ENCODE data around the gene NR6A1. TPM values are rescaled to one million over a fixed set of nuclear protein-coding genes. Genes with fewer than 3 reads are reported as not detected.
A peak's percentile ranks its signal among the peaks of the same experiment; 100 is the strongest.

NR6A1 gene
- total and polyA plus RNA-seq, 2 of the 13 experiments (the other 11 are each of a cell fraction or from before 2014, with no cell fraction given): 28.1 to 31.5 TPM

- TF ChIP-seq ZMYM3 (CRISPR knock-in tag; IDR thresholded peaks at IDR 0.05) (0 out of 2 replicates have a peak, but pooled peaks have one; percentile 33), ZBTB33 (CRISPR knock-in tag; IDR thresholded peaks at IDR 0.05) (no peak), TEAD3 (CRISPR knock-in tag; optimal IDR thresholded peaks at IDR 0.05; ENCODE audit: borderline replicate concordance) (peak; percentile 74), RFX5 (IDR thresholded peaks at IDR 0.05; ENCODE audit: low read depth, low read length) (no peak), CHD2 (IDR thresholded peaks at IDR 0.05; ENCODE audit: low read depth, low read length) (no peak), ZNF274 (CRISPR knock-in tag; IDR thresholded peaks at IDR 0.05) (0 out of 2 replicates have a peak, but pooled peaks have one; percentile 33), PCBP2 (optimal IDR thresholded peaks at IDR 0.05; ENCODE audit: low read depth, low read length, poor library complexity, severe bottlenecking) (no peak), DPF2 (CRISPR knock-in tag; IDR thresholded peaks at IDR 0.05; ENCODE audit: borderline replicate concordance, low read depth) (peak; percentile 41; the same call in 1 of the 2 replicates), SMAD9 (CRISPR knock-in tag; IDR thresholded peaks at IDR 0.05) (peak; percentile 22; the same call in 1 of the 2 replicates), CBFB (CRISPR knock-in tag; IDR thresholded peaks at IDR 0.05) (0 out of 2 replicates have a peak, but pooled peaks have one; percentile 19), ZBTB21 (CRISPR knock-in tag; IDR thresholded peaks at IDR 0.05) (no peak), ZNF143 (CRISPR knock-in tag; IDR thresholded peaks at IDR 0.05) (peak; percentile 60; the same call in 1 of the 2 replicates), DNMT3B (CRISPR knock-in tag; conservative IDR thresholded peaks at IDR 0.05) (no peak; the same call in 1 of the 2 replicates), ZNF781 (CRISPR knock-in tag; IDR thresholded peaks at IDR 0.05; ENCODE audit: borderline replicate concordance, not compliant biosample characterization) (peak; percentile 55), ZNF615 (CRISPR knock-in tag; IDR thresholded peaks at IDR 0.05; ENCODE audit: borderline replicate concordance) (0 out of 2 replicates have a peak, but pooled peaks have one; percentile 42)
- TF ChIP-seq, protein P1, sequence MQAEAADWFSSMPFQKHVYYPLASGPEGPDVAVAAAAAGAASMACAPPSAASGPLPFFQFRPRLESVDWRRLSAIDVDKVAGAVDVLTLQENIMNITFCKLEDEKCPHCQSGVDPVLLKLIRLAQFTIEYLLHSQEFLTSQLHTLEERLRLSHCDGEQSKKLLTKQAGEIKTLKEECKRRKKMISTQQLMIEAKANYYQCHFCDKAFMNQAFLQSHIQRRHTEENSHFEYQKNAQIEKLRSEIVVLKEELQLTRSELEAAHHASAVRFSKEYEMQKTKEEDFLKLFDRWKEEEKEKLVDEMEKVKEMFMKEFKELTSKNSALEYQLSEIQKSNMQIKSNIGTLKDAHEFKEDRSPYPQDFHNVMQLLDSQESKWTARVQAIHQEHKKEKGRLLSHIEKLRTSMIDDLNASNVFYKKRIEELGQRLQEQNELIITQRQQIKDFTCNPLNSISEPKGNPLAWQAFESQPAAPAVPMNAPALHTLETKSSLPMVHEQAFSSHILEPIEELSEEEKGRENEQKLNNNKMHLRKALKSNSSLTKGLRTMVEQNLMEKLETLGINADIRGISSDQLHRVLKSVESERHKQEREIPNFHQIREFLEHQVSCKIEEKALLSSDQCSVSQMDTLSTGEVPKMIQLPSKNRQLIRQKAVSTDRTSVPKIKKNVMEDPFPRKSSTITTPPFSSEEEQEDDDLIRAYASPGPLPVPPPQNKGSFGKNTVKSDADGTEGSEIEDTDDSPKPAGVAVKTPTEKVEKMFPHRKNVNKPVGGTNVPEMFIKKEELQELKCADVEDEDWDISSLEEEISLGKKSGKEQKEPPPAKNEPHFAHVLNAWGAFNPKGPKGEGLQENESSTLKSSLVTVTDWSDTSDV (CRISPR knock-in tag; IDR thresholded peaks at IDR 0.05): no peak
- TF ChIP-seq, protein P2, sequence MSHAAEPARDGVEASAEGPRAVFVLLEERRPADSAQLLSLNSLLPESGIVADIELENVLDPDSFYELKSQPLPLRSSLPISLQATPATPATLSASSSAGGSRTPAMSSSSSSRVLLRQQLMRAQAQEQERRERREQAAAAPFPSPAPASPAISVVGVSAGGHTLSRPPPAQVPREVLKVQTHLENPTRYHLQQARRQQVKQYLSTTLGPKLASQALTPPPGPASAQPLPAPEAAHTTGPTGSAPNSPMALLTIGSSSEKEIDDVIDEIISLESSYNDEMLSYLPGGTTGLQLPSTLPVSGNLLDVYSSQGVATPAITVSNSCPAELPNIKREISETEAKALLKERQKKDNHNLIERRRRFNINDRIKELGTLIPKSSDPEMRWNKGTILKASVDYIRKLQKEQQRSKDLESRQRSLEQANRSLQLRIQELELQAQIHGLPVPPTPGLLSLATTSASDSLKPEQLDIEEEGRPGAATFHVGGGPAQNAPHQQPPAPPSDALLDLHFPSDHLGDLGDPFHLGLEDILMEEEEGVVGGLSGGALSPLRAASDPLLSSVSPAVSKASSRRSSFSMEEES (CRISPR knock-in tag; IDR thresholded peaks at IDR 0.05): peak; percentile 81
- TF ChIP-seq, protein P3, sequence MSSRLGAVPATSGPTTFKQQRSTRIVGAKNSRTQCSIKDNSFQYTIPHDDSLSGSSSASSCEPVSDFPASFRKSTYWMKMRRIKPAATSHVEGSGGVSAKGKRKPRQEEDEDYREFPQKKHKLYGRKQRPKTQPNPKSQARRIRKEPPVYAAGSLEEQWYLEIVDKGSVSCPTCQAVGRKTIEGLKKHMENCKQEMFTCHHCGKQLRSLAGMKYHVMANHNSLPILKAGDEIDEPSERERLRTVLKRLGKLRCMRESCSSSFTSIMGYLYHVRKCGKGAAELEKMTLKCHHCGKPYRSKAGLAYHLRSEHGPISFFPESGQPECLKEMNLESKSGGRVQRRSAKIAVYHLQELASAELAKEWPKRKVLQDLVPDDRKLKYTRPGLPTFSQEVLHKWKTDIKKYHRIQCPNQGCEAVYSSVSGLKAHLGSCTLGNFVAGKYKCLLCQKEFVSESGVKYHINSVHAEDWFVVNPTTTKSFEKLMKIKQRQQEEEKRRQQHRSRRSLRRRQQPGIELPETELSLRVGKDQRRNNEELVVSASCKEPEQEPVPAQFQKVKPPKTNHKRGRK (CRISPR knock-in tag; IDR thresholded peaks at IDR 0.05): 0 out of 2 replicates have a peak, but pooled peaks have one; percentile 43
- TF ChIP-seq, protein P4, sequence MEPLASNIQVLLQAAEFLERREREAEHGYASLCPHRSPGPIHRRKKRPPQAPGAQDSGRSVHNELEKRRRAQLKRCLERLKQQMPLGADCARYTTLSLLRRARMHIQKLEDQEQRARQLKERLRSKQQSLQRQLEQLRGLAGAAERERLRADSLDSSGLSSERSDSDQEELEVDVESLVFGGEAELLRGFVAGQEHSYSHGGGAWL (CRISPR knock-in tag; IDR thresholded peaks at IDR 0.05): peak; percentile 68; the same call in 1 of the 2 replicates
Measured at GRCh38 chr9:124818431-124819281, 47.5 kb upstream of the NR6A1 start (continued).
